Measurements from ENCODE around the gene HADHB.
"Not testable (repeated sequence)": the region's sequence is repeated elsewhere in the genome, so short reads cannot be mapped to it uniquely, and the experiment has no call there.

The HADHB gene

DNA sequence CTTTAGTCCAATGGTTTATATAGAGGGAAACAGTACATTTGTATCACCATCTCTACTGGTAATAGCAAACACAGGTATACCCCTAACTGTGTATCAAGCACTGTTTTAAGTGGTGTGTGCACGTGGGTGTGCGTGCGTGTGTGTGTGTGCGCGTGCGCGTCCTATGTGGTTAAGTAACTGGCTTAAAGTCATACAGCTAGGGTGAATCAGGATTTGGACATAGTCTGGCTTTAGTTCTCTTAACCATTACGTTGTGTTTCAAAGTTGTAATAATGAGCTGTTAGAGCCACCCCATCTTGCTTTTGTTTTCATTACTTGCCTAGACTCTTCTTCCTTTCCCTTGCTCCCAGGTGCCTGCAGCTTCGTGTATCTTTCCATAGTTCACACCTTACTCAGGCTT lies 2.1 kb downstream of the HADHB start:
- TF ChIP-seq, protein P1, sequence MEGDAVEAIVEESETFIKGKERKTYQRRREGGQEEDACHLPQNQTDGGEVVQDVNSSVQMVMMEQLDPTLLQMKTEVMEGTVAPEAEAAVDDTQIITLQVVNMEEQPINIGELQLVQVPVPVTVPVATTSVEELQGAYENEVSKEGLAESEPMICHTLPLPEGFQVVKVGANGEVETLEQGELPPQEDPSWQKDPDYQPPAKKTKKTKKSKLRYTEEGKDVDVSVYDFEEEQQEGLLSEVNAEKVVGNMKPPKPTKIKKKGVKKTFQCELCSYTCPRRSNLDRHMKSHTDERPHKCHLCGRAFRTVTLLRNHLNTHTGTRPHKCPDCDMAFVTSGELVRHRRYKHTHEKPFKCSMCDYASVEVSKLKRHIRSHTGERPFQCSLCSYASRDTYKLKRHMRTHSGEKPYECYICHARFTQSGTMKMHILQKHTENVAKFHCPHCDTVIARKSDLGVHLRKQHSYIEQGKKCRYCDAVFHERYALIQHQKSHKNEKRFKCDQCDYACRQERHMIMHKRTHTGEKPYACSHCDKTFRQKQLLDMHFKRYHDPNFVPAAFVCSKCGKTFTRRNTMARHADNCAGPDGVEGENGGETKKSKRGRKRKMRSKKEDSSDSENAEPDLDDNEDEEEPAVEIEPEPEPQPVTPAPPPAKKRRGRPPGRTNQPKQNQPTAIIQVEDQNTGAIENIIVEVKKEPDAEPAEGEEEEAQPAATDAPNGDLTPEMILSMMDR (IDR thresholded peaks at IDR 0.05; ENCODE audit: low read depth, low read length) = no peak
- Histone ChIP-seq H3K36me3 (no peaks in the 10 kb centered on the region), H3K27me3 (no peaks in the 10 kb centered on the region), H3K4me1 (no peaks in the 10 kb centered on the region), H3K4me3 (ENCODE audit: low read depth, low read length) (no peak overlapping the region), H3K9me3 (no peaks in the 10 kb centered on the region)
- no peak for DNase-seq

DNA sequence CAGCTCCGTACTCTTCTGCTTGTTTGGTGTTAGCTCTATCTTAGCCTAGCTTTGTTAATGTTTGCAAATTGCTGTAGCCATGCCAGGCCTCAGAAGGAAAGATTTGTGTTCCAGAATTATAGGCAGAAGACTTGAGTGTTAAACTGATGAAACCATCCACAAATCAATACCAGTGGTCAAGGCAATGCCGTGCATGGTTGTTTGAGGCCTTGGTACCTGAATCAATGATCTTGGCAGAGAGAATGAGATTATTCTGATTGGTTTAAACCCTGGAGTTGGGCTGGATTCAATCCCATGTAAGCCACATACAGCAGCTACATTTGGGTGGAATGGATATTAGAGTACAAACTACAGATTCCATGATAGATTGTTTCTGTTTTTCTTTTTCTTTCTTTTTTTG lies 4.9 kb downstream of the HADHB start:
- TF ChIP-seq, protein P1 (IDR thresholded peaks at IDR 0.05; ENCODE audit: low read depth, low read length) = no peak
- Histone ChIP-seq H3K27me3 (no peaks in the 10 kb centered on the region), H3K36me3 (peaks cover 3% of the 10 kb centered on the region; the same call in 1 of the 2 replicates), H3K4me1 (no peaks in the 10 kb centered on the region), H3K9me3 (no peaks in the 10 kb centered on the region), H3K4me3 (ENCODE audit: low read depth, low read length) (no peak overlapping the region)
- no peak for DNase-seq

DNA sequence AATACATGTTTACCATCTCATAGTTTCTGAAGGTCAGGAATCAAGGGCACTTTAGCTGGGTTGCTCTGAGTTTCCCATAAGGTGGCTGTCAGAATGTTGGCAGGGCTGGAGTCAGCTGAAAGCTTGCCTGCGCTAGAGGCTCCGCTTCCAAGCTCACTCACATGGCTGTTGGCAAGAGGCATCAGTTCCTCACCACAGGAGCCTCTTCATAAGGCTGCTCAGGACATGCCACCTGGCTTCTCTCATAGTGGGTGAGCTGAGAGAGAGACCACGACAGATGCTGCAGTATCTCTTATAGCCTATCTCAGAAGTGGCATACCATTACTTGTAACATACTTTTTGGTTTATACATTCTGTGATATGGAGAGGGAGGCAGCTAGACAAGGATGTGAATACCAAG lies 7.2 kb downstream of the HADHB start:
- Histone ChIP-seq H3K9me3 (no peaks in the 10 kb centered on the region), H3K36me3 (peaks cover 4% of the 10 kb centered on the region; the same call in 1 of the 2 replicates), H3K4me3 (ENCODE audit: low read depth, low read length) (no peak overlapping the region), H3K27me3 (no peaks in the 10 kb centered on the region), H3K4me1 (no peaks in the 10 kb centered on the region)
- TF ChIP-seq, protein P1 (IDR thresholded peaks at IDR 0.05; ENCODE audit: low read depth, low read length) = no peak
- no peak for DNase-seq

GRCh38 chr2:26255759-26256384 lies 11.1 kb downstream of the HADHB start:
- no peaks in the 10 kb centered on the region for H3K4me1 ChIP-seq
- no peak overlapping the region for H3K4me3 ChIP-seq (ENCODE audit: low read depth, low read length)
- DNase-seq = no peak
- H3K9me3 ChIP-seq = no peaks in the 10 kb centered on the region
- TF ChIP-seq, protein P1 (IDR thresholded peaks at IDR 0.05; ENCODE audit: low read depth, low read length) = no peak
- peaks cover 8% of the 10 kb centered on the region; the same call in 1 of the 2 replicates for H3K36me3 ChIP-seq
- H3K27me3 ChIP-seq = no peaks in the 10 kb centered on the region

DNA sequence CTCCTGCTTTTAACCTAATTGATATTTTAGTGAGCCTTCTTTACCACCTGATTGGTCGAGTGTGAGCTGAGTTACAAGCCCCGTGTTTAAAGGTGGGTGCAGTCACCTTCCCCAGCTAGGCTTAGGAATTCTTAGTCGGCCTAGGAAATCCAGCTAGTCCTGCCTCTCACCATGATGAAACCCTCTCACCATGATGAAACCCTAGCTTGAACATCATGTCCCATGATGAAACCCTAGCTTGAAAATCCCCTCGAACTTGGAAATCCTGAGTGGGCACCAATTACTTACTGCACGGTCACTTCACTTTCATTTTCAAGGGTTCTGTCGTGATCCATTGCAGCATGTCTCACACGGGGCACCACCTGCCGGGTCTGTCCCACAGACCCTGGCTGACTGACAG lies 14.1 kb downstream of the HADHB start:
- not testable (repeated sequence) for H3K4me1 ChIP-seq; DNase-seq; H3K27me3 ChIP-seq; H3K9me3 ChIP-seq; H3K36me3 ChIP-seq; H3K4me3 ChIP-seq (ENCODE audit: low read depth, low read length)

DNA sequence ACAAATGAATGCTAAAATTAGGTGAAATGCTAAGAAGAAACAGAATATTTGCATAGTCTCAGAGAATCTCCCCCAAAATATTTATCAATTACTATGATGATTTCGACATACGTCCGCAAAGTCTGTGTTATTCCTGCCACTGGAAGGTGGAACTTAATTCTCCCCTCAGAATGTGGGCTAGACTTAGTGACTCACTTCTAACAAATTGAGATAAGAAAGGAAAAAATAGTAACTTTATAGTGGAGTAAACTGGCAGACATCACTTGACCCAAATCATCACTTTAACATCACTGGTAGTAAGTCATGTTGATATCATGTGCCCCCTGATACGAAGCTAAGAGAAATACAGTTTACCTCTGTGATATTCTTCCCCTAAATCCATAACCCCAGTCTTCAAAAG lies 23.5 kb downstream of the HADHB start:
- Histone ChIP-seq H3K9me3 (no peaks in the 10 kb centered on the region), H3K36me3 (peaks cover 2% of the 10 kb centered on the region), H3K27me3 (no peaks in the 10 kb centered on the region), H3K4me1 (peaks cover under 1% of the 10 kb centered on the region), H3K4me3 (ENCODE audit: low read depth, low read length) (no peak overlapping the region)
- DNase-seq = no peak
- TF ChIP-seq, protein P1 (IDR thresholded peaks at IDR 0.05; ENCODE audit: low read depth, low read length) = no peak

DNA sequence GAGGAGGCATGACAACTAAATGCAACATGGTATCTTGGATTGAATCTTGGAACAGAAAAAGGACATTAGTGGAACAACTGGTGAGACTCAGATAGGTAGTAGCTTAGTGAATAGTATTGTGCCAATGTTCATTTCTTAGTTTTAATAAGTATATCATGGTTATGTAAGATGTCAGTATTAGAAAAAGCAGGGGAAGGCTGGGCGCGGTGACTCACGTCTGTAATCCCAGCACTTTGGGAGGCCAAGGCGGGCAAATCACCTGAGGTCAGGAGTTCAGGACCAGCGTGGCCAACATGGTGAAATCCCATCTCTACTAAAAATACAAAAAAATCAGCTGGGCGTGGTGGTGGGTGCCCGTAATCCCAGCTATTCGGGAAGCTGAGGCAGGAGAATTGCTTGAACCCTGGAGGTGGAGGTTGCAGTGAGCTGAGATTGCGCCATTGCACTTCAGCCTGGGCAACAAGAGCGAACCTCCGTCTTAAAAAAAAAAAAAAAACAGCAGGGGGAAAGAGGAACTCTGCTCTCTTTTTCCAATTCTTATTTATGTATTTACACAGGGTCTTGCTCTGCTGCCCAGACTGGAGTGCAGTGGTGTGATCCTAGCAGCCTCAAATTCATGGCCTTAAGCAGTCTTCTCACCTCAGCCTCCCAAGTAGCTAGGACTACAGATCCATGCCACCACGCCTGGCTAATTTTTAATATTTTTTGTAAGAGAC lies 24.1 kb downstream of the HADHB start:
- not testable (repeated sequence) for H3K4me1 ChIP-seq; DNase-seq; H3K36me3 ChIP-seq; H3K9me3 ChIP-seq; H3K27me3 ChIP-seq; H3K4me3 ChIP-seq (ENCODE audit: low read depth, low read length)
